Endothelial cell (in vitro differentiated cells): ENCODE data around the gene CREB3L1. TPM values are rescaled to one million over a fixed set of nuclear protein-coding genes. Genes with fewer than 3 reads are reported as not detected.

ENCODE experiments used
- DNase-seq: peaks from one replicate; pipeline ENCODE4 v3.0.0; 2021; ENCODE audit warnings: low spot score
- H3K27ac Mint-ChIP-seq: one replicate; pipeline ENCODE4 v1.8.0; 2021; ENCODE audit warnings: mixed read lengths, inconsistent platforms; ENCODE audit not compliant: unreplicated experiment
- H3K27me3 Mint-ChIP-seq: one replicate; pipeline ENCODE4 v1.8.0; 2021; ENCODE audit warnings: mild to moderate bottlenecking, moderate library complexity, mixed read lengths, inconsistent platforms; ENCODE audit not compliant: unreplicated experiment
- H3K36me3 Mint-ChIP-seq: one replicate; pipeline ENCODE4 v1.8.0; 2021; ENCODE audit warnings: mild to moderate bottlenecking, low read depth, mixed read lengths, inconsistent platforms; ENCODE audit not compliant: unreplicated experiment
- H3K4me1 Mint-ChIP-seq: one replicate; pipeline ENCODE4 v1.8.0; 2021; ENCODE audit warnings: mild to moderate bottlenecking, mixed read lengths, inconsistent platforms; ENCODE audit not compliant: unreplicated experiment
- H3K4me3 Mint-ChIP-seq: one replicate; pipeline ENCODE4 v1.8.0; 2021; ENCODE audit warnings: mild to moderate bottlenecking, mixed read lengths, inconsistent platforms; ENCODE audit not compliant: unreplicated experiment
- H3K9me3 Mint-ChIP-seq: one replicate; pipeline ENCODE4 v1.8.0; 2021; ENCODE audit warnings: mixed read lengths, inconsistent platforms; ENCODE audit not compliant: unreplicated experiment
- CTCF ChIP-seq: fragments of 200-600 bp; sonication (generic); IDR thresholded peaks from one replicate; pipeline ENCODE4 v1.5.0; 2021; ENCODE audit warnings: antibody characterized with exemption; ENCODE audit not compliant: unreplicated experiment
- total RNA-seq: library from RNA; stranded (reverse); fragmentation: NEBNext Ultra II Directional; extraction: Animal tissue kit (Norgen Biotek cat#: 25700); gene quantifications from one replicate; pipeline ENCODE4 v1.2.1, GENCODE V29; 2021; ENCODE audit not compliant: unreplicated experiment

Gene CREB3L1
- total RNA-seq, 1 donor from 2014 or later = 21.6 TPM

GRCh38 chr11:46273511-46274205, 3.8 kb upstream of the CREB3L1 start:
- no peak for TF ChIP-seq CTCF
- H3K27ac Mint-ChIP-seq = no peak overlapping the region
- peaks cover 6% of the 10 kb centered on the region for H3K27me3 Mint-ChIP-seq
- no peaks in the 10 kb centered on the region for H3K36me3 Mint-ChIP-seq
- no peak overlapping the region for H3K4me3 Mint-ChIP-seq
- no peak for DNase-seq
- H3K9me3 Mint-ChIP-seq = no peaks in the 10 kb centered on the region
- H3K4me1 Mint-ChIP-seq = peaks cover 15% of the 10 kb centered on the region

- no peak overlapping the region for H3K4me3 Mint-ChIP-seq
- no peaks in the 10 kb centered on the region for H3K36me3 Mint-ChIP-seq
- H3K27ac Mint-ChIP-seq = no peak overlapping the region
- no peaks in the 10 kb centered on the region for H3K9me3 Mint-ChIP-seq
- peaks cover 33% of the 10 kb centered on the region for H3K4me1 Mint-ChIP-seq
- H3K27me3 Mint-ChIP-seq = peaks cover 9% of the 10 kb centered on the region
- DNase-seq = no peak
- no peak for TF ChIP-seq CTCF
These were observed 1.4 kb upstream of the CREB3L1 start for GRCh38 chr11:46275964-46276641.

- Mint-ChIP-seq H3K4me1 (peaks cover 42% of the 10 kb centered on the region), H3K36me3 (no peaks in the 10 kb centered on the region), H3K9me3 (no peaks in the 10 kb centered on the region), H3K27me3 (peaks cover 7% of the 10 kb centered on the region), H3K27ac (peak overlapping the region; percentile 48), H3K4me3 (peak overlapping the region; percentile 91)
- no peak for DNase-seq
- no peak for TF ChIP-seq CTCF
These were observed 195 bp upstream of the CREB3L1 start for GRCh38 chr11:46277313-46277621.

- Mint-ChIP-seq H3K27me3 (peaks cover 7% of the 10 kb centered on the region), H3K36me3 (no peaks in the 10 kb centered on the region), H3K4me3 (peak overlapping the region; percentile 93), H3K27ac (no peak overlapping the region), H3K9me3 (no peaks in the 10 kb centered on the region), H3K4me1 (peaks cover 36% of the 10 kb centered on the region)
- DNase-seq = peak; percentile 74
- TF ChIP-seq CTCF = peak; percentile 56
These were observed 1.1 kb downstream of the CREB3L1 start for GRCh38 chr11:46278387-46279125.
